Osteoblast (primary cell): Measurements from ENCODE around the gene TACR1. TPM values are rescaled to one million over a fixed set of nuclear protein-coding genes. Genes with fewer than 3 reads are reported as not detected.

Experiments used
- DNase-seq: peaks from one replicate; pipeline ENCODE4 v3.0.0; 2011; ENCODE audit warnings: low spot score, mixed read lengths; ENCODE audit not compliant: insufficient read length; ENCODE audit errors: missing footprints
- H2AFZ ChIP-seq: 2 replicates; pipeline ENCODE4 v1.6.0; 2011; ENCODE audit warnings: mild to moderate bottlenecking, low read length
- H3K27ac ChIP-seq: 2 replicates; pipeline ENCODE4 v1.5.1; 2011; ENCODE audit warnings: mild to moderate bottlenecking, low read depth, low read length, moderate library complexity
- H3K27me3 ChIP-seq: 2 replicates; pipeline ENCODE4 v1.6.0; 2012; ENCODE audit warnings: mild to moderate bottlenecking, control low read depth, inconsistent platforms, low read length, moderate library complexity; ENCODE audit not compliant: insufficient read depth
- H3K36me3 ChIP-seq: 2 replicates; pipeline ENCODE4 v1.5.1; 2011; ENCODE audit warnings: mild to moderate bottlenecking, low read length, control low read depth, moderate library complexity; ENCODE audit not compliant: insufficient read depth
- H3K4me1 ChIP-seq: 2 replicates; pipeline ENCODE4 v1.5.1; 2011; ENCODE audit warnings: mild to moderate bottlenecking, low read length, control low read depth, moderate library complexity; ENCODE audit not compliant: insufficient read depth
- H3K4me2 ChIP-seq: 2 replicates; pipeline ENCODE4 v1.6.0; 2011; ENCODE audit warnings: mild to moderate bottlenecking, low read length; ENCODE audit not compliant: insufficient read depth
- H3K4me3 ChIP-seq: fragments of 200-600 bp; sonication (generic); 3 replicates; pipeline ENCODE4 v1.5.1; 2012; ENCODE audit warnings: mild to moderate bottlenecking, low read length, inconsistent platforms; ENCODE audit not compliant: insufficient read depth
- H3K79me2 ChIP-seq: 2 replicates; pipeline ENCODE4 v1.6.0; 2012; ENCODE audit warnings: mild to moderate bottlenecking, low read length, control low read depth, inconsistent platforms; ENCODE audit not compliant: insufficient read depth
- H3K9me3 ChIP-seq: 2 replicates; pipeline ENCODE4 v1.5.1; 2011; ENCODE audit warnings: low read depth, low read length, control low read depth
- H4K20me1 ChIP-seq: 2 replicates; pipeline ENCODE4 v1.6.0; 2012; ENCODE audit warnings: mild to moderate bottlenecking, low read length, control low read depth; ENCODE audit not compliant: insufficient read depth
- CTCF ChIP-seq: IDR thresholded peaks from 2 replicates; pipeline ENCODE4 v1.5.1; 2011; ENCODE audit warnings: mild to moderate bottlenecking, low read depth, low read length, moderate library complexity; ENCODE audit errors: extremely low read depth
- total RNA-seq: library from RNA; depleted of rRNA; stranded (reverse); fragments of >200 nt; gene quantifications from 2 replicates; pipeline ENCODE4 v1.2.3, GENCODE V29; 2012

Gene TACR1
- total RNA-seq, 1 donor = under 0.01 TPM

DNA sequence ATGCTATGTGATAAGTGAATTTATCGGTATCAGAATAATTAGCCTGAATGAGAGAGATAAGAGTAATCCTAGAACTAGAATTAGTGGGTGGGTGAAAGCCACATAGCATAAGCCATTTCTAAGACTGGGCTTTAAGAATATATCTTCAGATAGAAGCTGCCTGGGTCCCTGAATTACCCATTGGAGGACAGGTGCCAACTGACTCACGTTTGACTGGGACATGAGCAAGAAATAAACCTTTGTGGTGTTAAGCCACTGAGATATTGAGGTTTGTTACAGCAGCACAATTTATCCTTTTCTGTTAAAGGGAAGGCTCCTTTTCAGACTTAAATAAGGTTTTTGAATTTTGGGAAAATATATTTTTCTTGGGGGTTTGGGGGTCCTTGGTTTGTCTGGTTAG lies 145.0 kb downstream of the TACR1 start:
- DNase-seq = no peak
- Histone ChIP-seq H3K27me3 (no peaks in the 10 kb centered on the region), H3K4me1 (peaks cover 12% of the 10 kb centered on the region), H3K4me3 (no peak overlapping the region), H3K27ac (no peak overlapping the region), H4K20me1 (no peaks in the 10 kb centered on the region), H3K4me2 (no peak overlapping the region), H2AFZ (no peak overlapping the region), H3K9me3 (no peaks in the 10 kb centered on the region), H3K79me2 (no peaks in the 10 kb centered on the region), H3K36me3 (no peaks in the 10 kb centered on the region)
- no peak for TF ChIP-seq CTCF

- Histone ChIP-seq H3K79me2 (no peaks in the 10 kb centered on the region), H3K4me1 (peaks cover 14% of the 10 kb centered on the region), H3K36me3 (no peaks in the 10 kb centered on the region), H4K20me1 (no peaks in the 10 kb centered on the region), H2AFZ (no peak overlapping the region), H3K27ac (no peak overlapping the region), H3K4me3 (no peak overlapping the region), H3K9me3 (no peaks in the 10 kb centered on the region), H3K4me2 (no peak overlapping the region), H3K27me3 (no peaks in the 10 kb centered on the region)
- peak; percentile 54 for TF ChIP-seq CTCF
- DNase-seq = peak; percentile 88
Observed at GRCh38 chr2:75053484-75054112, 145.7 kb downstream of the TACR1 start.

- TF ChIP-seq CTCF = no peak
- Histone ChIP-seq H3K9me3 (no peaks in the 10 kb centered on the region), H2AFZ (no peak overlapping the region), H3K27ac (no peak overlapping the region), H4K20me1 (no peaks in the 10 kb centered on the region), H3K4me1 (peaks cover 18% of the 10 kb centered on the region), H3K36me3 (no peaks in the 10 kb centered on the region), H3K4me2 (peak overlapping the region; percentile 42), H3K4me3 (no peak overlapping the region), H3K27me3 (no peaks in the 10 kb centered on the region), H3K79me2 (no peaks in the 10 kb centered on the region)
- no peak for DNase-seq
Observed at GRCh38 chr2:75047992-75048625, 151.2 kb downstream of the TACR1 start.

DNA sequence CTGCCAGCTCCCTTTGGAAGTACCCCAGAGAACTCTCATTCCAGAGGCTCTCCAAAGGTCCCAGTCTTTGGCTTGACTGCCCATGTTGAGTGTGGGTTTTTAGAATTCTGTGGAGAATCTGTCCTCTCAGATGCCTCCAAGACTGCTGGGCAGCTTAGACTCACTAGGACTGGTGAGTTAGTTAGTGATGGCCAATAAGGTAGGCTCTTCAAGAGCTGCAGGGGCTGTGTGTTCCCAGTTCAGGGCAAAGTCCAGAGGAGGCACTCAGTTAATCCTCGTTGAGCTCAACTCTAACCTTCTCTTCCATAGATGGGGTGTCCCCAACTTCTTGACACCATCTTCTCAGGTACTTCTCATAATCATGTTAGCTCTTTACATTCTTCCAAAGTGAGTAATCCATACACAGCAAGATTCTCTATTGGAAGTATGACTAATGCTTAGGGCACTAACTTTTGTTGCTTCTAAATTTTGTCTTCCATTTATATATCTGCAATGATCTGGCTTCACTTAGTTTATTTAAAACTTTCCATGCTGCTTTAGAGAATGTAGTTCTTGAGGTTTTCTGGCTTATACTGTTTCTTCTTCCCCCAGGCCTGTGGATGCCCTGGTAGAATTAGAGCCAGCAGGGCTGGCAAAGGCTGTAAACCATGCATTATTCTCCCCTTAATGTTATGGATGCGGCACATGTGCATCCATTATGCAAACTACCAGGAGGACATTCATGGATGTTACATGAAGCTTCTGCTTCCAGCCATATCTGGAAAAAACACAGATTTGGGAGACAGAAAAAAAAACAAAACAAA lies 151.9 kb downstream of the TACR1 start:
- no peaks in the 10 kb centered on the region for H3K36me3 ChIP-seq
- no peaks in the 10 kb centered on the region for H4K20me1 ChIP-seq
- H3K27me3 ChIP-seq = no peaks in the 10 kb centered on the region
- no peaks in the 10 kb centered on the region for H3K9me3 ChIP-seq
- no peak overlapping the region for H2AFZ ChIP-seq
- DNase-seq = no peak
- no peak overlapping the region for H3K27ac ChIP-seq
- no peaks in the 10 kb centered on the region for H3K79me2 ChIP-seq
- TF ChIP-seq CTCF = no peak
- H3K4me1 ChIP-seq = peaks cover 18% of the 10 kb centered on the region
- H3K4me3 ChIP-seq = peak overlapping the region; percentile 21
- peak overlapping the region; percentile 42 for H3K4me2 ChIP-seq
